Occipital lobe (tissue), 2 donors: ENCODE measurements around the gene TYSND1. TPM values are rescaled to one million over a fixed set of nuclear protein-coding genes. Genes with fewer than 3 reads are reported as not detected.
"Not testable (repeated sequence)": the region's sequence is repeated elsewhere in the genome, so short reads cannot be mapped to it uniquely, and the experiment has no call there.

Experiments used
- DNase-seq: peaks from one replicate; lab custom pipeline; 2025; lab: John Stamatoyannopoulos, UW
- total RNA-seq: library from RNA; depleted of rRNA; stranded (reverse); fragments of >200 nt; gene quantifications from one replicate; pipeline ENCODE4 v1.2.3, GENCODE V29; 2014

The TYSND1 gene
- total RNA-seq, 1 donor from 2014 or later = 7.3 TPM

- DNase-seq = no peak
These were observed 11.5 kb downstream of the TYSND1 start for GRCh38 chr10:70135046-70135445.

- DNase-seq = peak; percentile 8
These were observed 14.1 kb downstream of the TYSND1 start, which contains the start of gene AIFM2 for GRCh38 chr10:70132098-70133029. Gene AIFM2, minus strand, starts transcription at chr10:70132825. Its CDS starts 8,741 bp downstream, at chr10:70124084.

GRCh38 chr10:70131560-70131937 lies 15.0 kb downstream of the TYSND1 start:
- DNase-seq = no peak

GRCh38 chr10:70130878-70131559 lies 15.5 kb downstream of the TYSND1 start:
- DNase-seq = no peak

- DNase-seq = no peak
These were observed 19.7 kb downstream of the TYSND1 start for GRCh38 chr10:70126700-70127395.

GRCh38 chr10:70125918-70126552 lies 20.5 kb downstream of the TYSND1 start:
- DNase-seq = no peak

- DNase-seq = no peak
These were observed 21.6 kb downstream of the TYSND1 start for GRCh38 chr10:70124918-70125317.

- no peak for DNase-seq
These were observed 22.1 kb downstream of the TYSND1 start for GRCh38 chr10:70124415-70124814.

- DNase-seq = no peak
These were observed 22.7 kb downstream of the TYSND1 start for GRCh38 chr10:70123817-70124216.

GRCh38 chr10:70123166-70123565 lies 23.3 kb downstream of the TYSND1 start:
- DNase-seq = not testable (repeated sequence)

- no peak for DNase-seq
These were observed 23.8 kb downstream of the TYSND1 start for GRCh38 chr10:70122742-70123141.

GRCh38 chr10:70121281-70121949 lies 25.1 kb downstream of the TYSND1 start:
- no peak for DNase-seq

GRCh38 chr10:70120417-70120816 lies 26.1 kb downstream of the TYSND1 start:
- DNase-seq = no peak

- DNase-seq = no peak
These were observed 26.9 kb downstream of the TYSND1 start for GRCh38 chr10:70119623-70120022.

- no peak for DNase-seq
These were observed 27.3 kb downstream of the TYSND1 start for GRCh38 chr10:70119197-70119596.

- no peak for DNase-seq
These were observed 28.3 kb downstream of the TYSND1 start for GRCh38 chr10:70118196-70118595.

- DNase-seq = no peak
These were observed 28.9 kb downstream of the TYSND1 start for GRCh38 chr10:70117646-70118045.

- DNase-seq = no peak
These were observed 30.4 kb downstream of the TYSND1 start for GRCh38 chr10:70115948-70116682.

- DNase-seq = no peak
These were observed 31.6 kb downstream of the TYSND1 start for GRCh38 chr10:70114902-70115301.

GRCh38 chr10:70112071-70112470 lies 34.4 kb downstream of the TYSND1 start:
- no peak for DNase-seq
